K562 (cell line): ENCODE data around the gene GGT6. TPM values are rescaled to one million over a fixed set of nuclear protein-coding genes. Genes with fewer than 3 reads are reported as not detected.
A peak's percentile ranks its signal among the peaks of the same experiment; 100 is the strongest.

ENCODE experiments used
- ARNT ChIP-seq, 2 experiments: fragments of 450-650 bp; IDR thresholded peaks; 2 replicates each; pipeline ENCODE4 v1.6.1; 2016; ENCODE audit warnings: mild to moderate bottlenecking in 1 of 2
- CHD1 ChIP-seq: fragments of 200-600 bp; sonication (generic); IDR thresholded peaks from one replicate; pipeline ENCODE4 v1.6.1; 2012; ENCODE audit warnings: mild to moderate bottlenecking, moderate library complexity, low read length, inconsistent platforms
- ESRRA ChIP-seq: fragments of 450-650 bp; IDR thresholded peaks from 2 replicates; pipeline ENCODE4 v1.6.1; 2014; ENCODE audit warnings: low read depth, mild to moderate bottlenecking, moderate library complexity, borderline replicate concordance
- RAD21 ChIP-seq, 2 experiments: fragments of 250-450 bp in 1 of 2; fragments of 450-650 bp in 1 of 2; sonication (Bioruptor Pico) in 1 of 2; formaldehyde crosslinking in 1 of 2; IDR thresholded peaks in 1 of 2; conservative IDR thresholded peaks in 1 of 2; 2 replicates each; pipeline versions ENCODE4 v1.4.0 to v1.8.0; 2020 to 2022; ENCODE audit warnings: mild to moderate bottlenecking in 2 of 2, moderate library complexity in 1 of 2
- TAF1 ChIP-seq: IDR thresholded peaks from 2 replicates; pipeline ENCODE4 v1.6.1; 2011; ENCODE audit warnings: mild to moderate bottlenecking, low read length, moderate library complexity; ENCODE audit not compliant: insufficient read depth, control insufficient read depth, severe bottlenecking; ENCODE audit errors: extremely low read depth
- polyA plus RNA-seq, 8 experiments: library from polyadenylated mRNA; depleted of rRNA in 4 of 8; stranded (reverse) in 5 of 8; unstranded in 3 of 8; fragments of >200 nt; fragmentation: Nextera tagmentation in 2 of 8; fragmentation: Illumina TruSeq in 1 of 8; extraction: Ambion mirVana in 2 of 8; extraction: Trizol in 1 of 8; gene quantifications; 2 replicates each; pipeline versions ENCODE4 v1.2.1 to v1.2.3, GENCODE V29; 2011 to 2014; ENCODE audit warnings: inconsistent platforms in 1 of 8, missing spikeins in 1 of 8
- total RNA-seq, 7 experiments: library from RNA; depleted of rRNA in 6 of 7; stranded (reverse); fragments of >200 nt in 6 of 7; fragmentation: Illumina TruSeq in 2 of 7; extraction: Trizol in 2 of 7; gene quantifications; 2 replicates each; pipeline versions ENCODE4 v1.2.1 to v1.2.3, GENCODE V29; 2011 to 2021; ENCODE audit warnings: low replicate concordance in 1 of 7
- TF ChIP-seq, protein P1 (sequence below): fragments of 150-350 bp; IDR thresholded peaks from 2 replicates; pipeline ENCODE4 v1.6.1; 2014; ENCODE audit warnings: low read depth, mild to moderate bottlenecking, low read length, borderline replicate concordance
- TF ChIP-seq, protein P2 (sequence below): fragments of 450-650 bp; formaldehyde crosslinking; IDR thresholded peaks from 2 replicates; pipeline ENCODE4 v1.4.0; 2020; ENCODE audit warnings: mild to moderate bottlenecking, moderate library complexity

GGT6 gene
- total and polyA plus RNA-seq, 9 of the 15 experiments (the other 6 are each of a cell fraction or from before 2014, with no cell fraction given), result 0.09 TPM; not detected in 8

DNA sequence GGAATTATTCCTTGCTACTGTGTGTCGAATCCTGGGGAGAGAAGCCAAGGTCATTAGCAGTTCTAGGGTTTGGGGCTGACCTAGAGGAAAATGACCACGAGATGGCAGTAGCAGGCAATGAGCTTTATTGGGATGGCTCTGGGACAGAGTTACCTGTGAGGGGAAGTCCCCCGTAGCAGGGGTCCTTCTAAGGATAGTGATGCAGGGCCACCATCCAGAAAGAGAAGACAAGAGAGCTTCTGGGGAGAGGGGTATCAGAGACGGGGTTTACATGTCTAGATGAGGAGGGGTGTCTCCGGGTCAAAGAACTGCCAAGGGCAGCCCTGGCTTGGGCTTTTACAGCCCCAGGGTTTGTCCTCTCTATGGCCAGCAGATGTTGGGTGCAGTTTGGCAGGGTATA lies 6.4 kb upstream of the GGT6 start (continued):
- TF ChIP-seq, protein P1, sequence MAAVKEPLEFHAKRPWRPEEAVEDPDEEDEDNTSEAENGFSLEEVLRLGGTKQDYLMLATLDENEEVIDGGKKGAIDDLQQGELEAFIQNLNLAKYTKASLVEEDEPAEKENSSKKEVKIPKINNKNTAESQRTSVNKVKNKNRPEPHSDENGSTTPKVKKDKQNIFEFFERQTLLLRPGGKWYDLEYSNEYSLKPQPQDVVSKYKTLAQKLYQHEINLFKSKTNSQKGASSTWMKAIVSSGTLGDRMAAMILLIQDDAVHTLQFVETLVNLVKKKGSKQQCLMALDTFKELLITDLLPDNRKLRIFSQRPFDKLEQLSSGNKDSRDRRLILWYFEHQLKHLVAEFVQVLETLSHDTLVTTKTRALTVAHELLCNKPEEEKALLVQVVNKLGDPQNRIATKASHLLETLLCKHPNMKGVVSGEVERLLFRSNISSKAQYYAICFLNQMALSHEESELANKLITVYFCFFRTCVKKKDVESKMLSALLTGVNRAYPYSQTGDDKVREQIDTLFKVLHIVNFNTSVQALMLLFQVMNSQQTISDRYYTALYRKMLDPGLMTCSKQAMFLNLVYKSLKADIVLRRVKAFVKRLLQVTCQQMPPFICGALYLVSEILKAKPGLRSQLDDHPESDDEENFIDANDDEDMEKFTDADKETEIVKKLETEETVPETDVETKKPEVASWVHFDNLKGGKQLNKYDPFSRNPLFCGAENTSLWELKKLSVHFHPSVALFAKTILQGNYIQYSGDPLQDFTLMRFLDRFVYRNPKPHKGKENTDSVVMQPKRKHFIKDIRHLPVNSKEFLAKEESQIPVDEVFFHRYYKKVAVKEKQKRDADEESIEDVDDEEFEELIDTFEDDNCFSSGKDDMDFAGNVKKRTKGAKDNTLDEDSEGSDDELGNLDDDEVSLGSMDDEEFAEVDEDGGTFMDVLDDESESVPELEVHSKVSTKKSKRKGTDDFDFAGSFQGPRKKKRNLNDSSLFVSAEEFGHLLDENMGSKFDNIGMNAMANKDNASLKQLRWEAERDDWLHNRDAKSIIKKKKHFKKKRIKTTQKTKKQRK, result no peak
- TF ChIP-seq TAF1 (no peak), ESRRA (peak; percentile 39; the same call in 1 of the 2 replicates), ARNT (IDR thresholded peaks at IDR 0.05) (no peak), CHD1 (no peak), RAD21 (CRISPR knock-in tag; conservative IDR thresholded peaks at IDR 0.05 in 1 of 2, IDR thresholded peaks at IDR 0.05 in 1 of 2) (peak; percentile 56 to 72)
- TF ChIP-seq, protein P2, sequence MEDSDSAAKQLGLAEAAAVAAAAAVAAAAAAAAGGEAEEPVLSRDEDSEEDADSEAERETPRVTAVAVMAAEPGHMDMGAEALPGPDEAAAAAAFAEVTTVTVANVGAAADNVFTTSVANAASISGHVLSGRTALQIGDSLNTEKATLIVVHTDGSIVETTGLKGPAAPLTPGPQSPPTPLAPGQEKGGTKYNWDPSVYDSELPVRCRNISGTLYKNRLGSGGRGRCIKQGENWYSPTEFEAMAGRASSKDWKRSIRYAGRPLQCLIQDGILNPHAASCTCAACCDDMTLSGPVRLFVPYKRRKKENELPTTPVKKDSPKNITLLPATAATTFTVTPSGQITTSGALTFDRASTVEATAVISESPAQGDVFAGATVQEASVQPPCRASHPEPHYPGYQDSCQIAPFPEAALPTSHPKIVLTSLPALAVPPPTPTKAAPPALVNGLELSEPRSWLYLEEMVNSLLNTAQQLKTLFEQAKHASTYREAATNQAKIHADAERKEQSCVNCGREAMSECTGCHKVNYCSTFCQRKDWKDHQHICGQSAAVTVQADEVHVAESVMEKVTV (CRISPR knock-in tag), result 0 out of 2 replicates have a peak, but pooled peaks have one; percentile 29
